Measurements from ENCODE around the gene FCER1A. TPM values are rescaled to one million over a fixed set of nuclear protein-coding genes. Genes with fewer than 3 reads are reported as not detected.

The FCER1A gene
- not detected for total RNA-seq

GRCh38 chr1:159302095-159302494, at the start of gene FCER1A:
Gene FCER1A (plus strand): TSS chr1:159302336. CDS start chr1:159302365, 29 bp downstream.
- peaks cover 4% of the 10 kb centered on the region for H3K27me3 Mint-ChIP-seq (ENCODE audit: low read depth)
- no peak within 1 kb of the TSS for H3K4me3 Mint-ChIP-seq
- POLR2A ChIA-PET: no interaction called here
- H3K9me3 Mint-ChIP-seq (ENCODE audit: insufficient read depth): no peaks in the 10 kb centered on the region
- no peaks in the 10 kb centered on the region for H3K36me3 Mint-ChIP-seq (ENCODE audit: low read depth)
- no peak within 1 kb of the TSS for H3K27ac Mint-ChIP-seq
- CTCF ChIA-PET: no interaction called here
- DNase-seq (no peak), ATAC-seq (no peak)
- H3K4me1 Mint-ChIP-seq (ENCODE audit: low read depth): no peaks in the 10 kb centered on the region

GRCh38 chr1:159261311-159261710, 40.8 kb upstream of the FCER1A start:
- peaks cover 10% of the 10 kb centered on the region for H3K27me3 Mint-ChIP-seq (ENCODE audit: low read depth)
- ATAC-seq (no peak), DNase-seq (no peak)
- no peak overlapping the region for H3K4me3 Mint-ChIP-seq
- no peaks in the 10 kb centered on the region for H3K9me3 Mint-ChIP-seq (ENCODE audit: insufficient read depth)
- peaks cover 1% of the 10 kb centered on the region for H3K36me3 Mint-ChIP-seq (ENCODE audit: low read depth)
- peaks cover 2% of the 10 kb centered on the region for H3K4me1 Mint-ChIP-seq (ENCODE audit: low read depth)
- H3K27ac Mint-ChIP-seq: no peak overlapping the region
- ChIA-PET CTCF (no interaction called here), POLR2A (no interaction called here)

DNA sequence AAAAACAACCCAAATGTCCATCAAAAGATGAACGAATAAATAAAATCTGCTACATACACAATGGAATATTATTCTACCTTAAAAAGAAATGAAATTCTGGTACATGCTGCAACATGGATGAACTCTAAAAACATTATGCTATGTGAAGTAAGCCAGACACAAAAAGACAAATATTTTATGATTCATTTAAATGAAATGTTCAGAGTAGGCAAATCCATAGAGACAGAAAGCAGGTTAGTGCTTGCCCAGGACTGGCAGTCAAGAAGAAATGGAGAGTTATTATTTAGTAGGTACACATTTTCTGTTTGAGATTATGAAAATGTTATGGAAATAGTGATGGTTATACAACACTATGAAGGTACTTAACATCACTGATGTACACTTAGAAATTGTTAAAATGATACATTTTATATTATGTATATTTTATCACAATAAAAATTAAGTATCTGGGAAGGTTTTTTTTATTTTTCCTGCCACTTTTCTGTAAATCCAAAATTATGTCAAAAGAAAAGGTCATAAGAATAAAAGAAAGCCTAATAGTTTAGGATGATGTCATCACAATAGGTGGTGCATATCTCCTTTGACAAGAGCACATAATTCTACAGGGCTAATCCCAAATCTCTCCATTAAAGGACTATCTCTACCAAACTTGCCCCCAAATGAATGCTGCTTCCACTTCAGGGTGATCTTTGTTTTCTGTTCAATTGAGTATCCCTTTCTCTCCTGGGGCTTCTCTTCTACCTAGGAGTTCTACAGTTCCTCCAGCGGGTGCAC, 40.2 kb upstream of the FCER1A start:
- H3K4me1 Mint-ChIP-seq (ENCODE audit: low read depth): peaks cover 8% of the 10 kb centered on the region
- H3K9me3 Mint-ChIP-seq (ENCODE audit: insufficient read depth): no peaks in the 10 kb centered on the region

GRCh38 chr1:159266832-159267231, 35.3 kb upstream of the FCER1A start:
- ATAC-seq: no peak
- POLR2A ChIA-PET: no interaction called here
- peaks cover 9% of the 10 kb centered on the region for H3K4me1 Mint-ChIP-seq (ENCODE audit: low read depth)

More for the DNA sequence above, 40.2 kb upstream of the FCER1A start:
- ChIA-PET POLR2A (no interaction called here), CTCF (no interaction called here)
- DNase-seq: no peak
- Mint-ChIP-seq H3K27ac (no peak overlapping the region), H3K27me3 (ENCODE audit: low read depth) (peaks cover 10% of the 10 kb centered on the region), H3K36me3 (ENCODE audit: low read depth) (peaks cover 2% of the 10 kb centered on the region), H3K4me3 (no peak overlapping the region)
- no peak for ATAC-seq

DNA sequence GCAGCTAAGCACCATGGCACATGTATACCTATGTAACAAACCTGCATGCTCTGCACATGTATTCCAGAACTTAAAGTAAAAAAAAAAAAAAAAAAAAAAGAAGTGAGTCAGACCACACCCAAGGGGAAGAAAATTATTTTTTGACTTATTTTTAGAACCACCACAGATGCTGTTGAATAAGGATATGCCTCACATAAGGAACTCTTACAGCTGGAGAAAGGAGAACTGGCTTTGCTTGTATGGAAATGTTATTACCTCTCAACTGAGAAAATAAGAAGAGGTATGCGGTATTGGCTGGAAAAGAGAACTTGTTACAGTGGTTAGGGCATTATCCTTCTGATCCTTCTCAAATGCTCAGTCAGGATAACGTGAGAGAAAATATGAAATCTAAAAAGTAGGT, 27.5 kb upstream of the FCER1A start:
- POLR2A ChIA-PET: no interaction called here
- Mint-ChIP-seq H3K27me3 (ENCODE audit: low read depth) (no peaks in the 10 kb centered on the region), H3K4me3 (no peak overlapping the region), H3K36me3 (ENCODE audit: low read depth) (no peaks in the 10 kb centered on the region), H3K9me3 (ENCODE audit: insufficient read depth) (no peaks in the 10 kb centered on the region), H3K27ac (no peak overlapping the region), H3K4me1 (ENCODE audit: low read depth) (no peaks in the 10 kb centered on the region)
- ATAC-seq (no peak), DNase-seq (no peak)
- CTCF ChIA-PET: no interaction called here

More at GRCh38 chr1:159266832-159267231, 35.3 kb upstream of the FCER1A start:
- no peak overlapping the region for H3K4me3 Mint-ChIP-seq
- DNase-seq: no peak
- no peaks in the 10 kb centered on the region for H3K9me3 Mint-ChIP-seq (ENCODE audit: insufficient read depth)
- H3K27ac Mint-ChIP-seq: no peak overlapping the region
- CTCF ChIA-PET: no interaction called here
- H3K27me3 Mint-ChIP-seq (ENCODE audit: low read depth): peaks cover 10% of the 10 kb centered on the region
- H3K36me3 Mint-ChIP-seq (ENCODE audit: low read depth): peaks cover 2% of the 10 kb centered on the region

- no peak overlapping the region for H3K4me3 Mint-ChIP-seq
- ChIA-PET CTCF (no interaction called here), POLR2A (no interaction called here)
- H3K27ac Mint-ChIP-seq: no peak overlapping the region
- H3K27me3 Mint-ChIP-seq (ENCODE audit: low read depth): peaks cover 3% of the 10 kb centered on the region
- H3K9me3 Mint-ChIP-seq (ENCODE audit: insufficient read depth): no peaks in the 10 kb centered on the region
- no peaks in the 10 kb centered on the region for H3K4me1 Mint-ChIP-seq (ENCODE audit: low read depth)
- no peak for ATAC-seq
- DNase-seq: no peak
- H3K36me3 Mint-ChIP-seq (ENCODE audit: low read depth): no peaks in the 10 kb centered on the region
Measured at GRCh38 chr1:159275891-159276290, 26.2 kb upstream of the FCER1A start.

GRCh38 chr1:159279773-159280172, 22.4 kb upstream of the FCER1A start:
- Mint-ChIP-seq H3K36me3 (ENCODE audit: low read depth) (no peaks in the 10 kb centered on the region), H3K4me1 (ENCODE audit: low read depth) (no peaks in the 10 kb centered on the region), H3K4me3 (no peak overlapping the region), H3K27ac (no peak overlapping the region), H3K9me3 (ENCODE audit: insufficient read depth) (no peaks in the 10 kb centered on the region), H3K27me3 (ENCODE audit: low read depth) (peaks cover 3% of the 10 kb centered on the region)
- no peak for ATAC-seq
- ChIA-PET POLR2A (no interaction called here), CTCF (no interaction called here)
- DNase-seq: no peak

GRCh38 chr1:159282118-159282517, 20.0 kb upstream of the FCER1A start:
- H3K36me3 Mint-ChIP-seq (ENCODE audit: low read depth): no peaks in the 10 kb centered on the region
- DNase-seq (no peak), ATAC-seq (no peak)
- ChIA-PET POLR2A (no interaction called here), CTCF (no interaction called here)
- no peak overlapping the region for H3K27ac Mint-ChIP-seq
- H3K27me3 Mint-ChIP-seq (ENCODE audit: low read depth): peaks cover 3% of the 10 kb centered on the region
- no peaks in the 10 kb centered on the region for H3K4me1 Mint-ChIP-seq (ENCODE audit: low read depth)
- H3K4me3 Mint-ChIP-seq: no peak overlapping the region
- no peaks in the 10 kb centered on the region for H3K9me3 Mint-ChIP-seq (ENCODE audit: insufficient read depth)

GRCh38 chr1:159289060-159289459, 13.1 kb upstream of the FCER1A start:
- no peaks in the 10 kb centered on the region for H3K4me1 Mint-ChIP-seq (ENCODE audit: low read depth)

GRCh38 chr1:159291424-159291823, 10.7 kb upstream of the FCER1A start:
- no peak overlapping the region for H3K27ac Mint-ChIP-seq
- ChIA-PET CTCF (no interaction called here), POLR2A (no interaction called here)
- no peaks in the 10 kb centered on the region for H3K9me3 Mint-ChIP-seq (ENCODE audit: insufficient read depth)
- H3K36me3 Mint-ChIP-seq (ENCODE audit: low read depth): no peaks in the 10 kb centered on the region
- H3K27me3 Mint-ChIP-seq (ENCODE audit: low read depth): peaks cover 11% of the 10 kb centered on the region
- DNase-seq: no peak
- H3K4me1 Mint-ChIP-seq (ENCODE audit: low read depth): no peaks in the 10 kb centered on the region
- no peak overlapping the region for H3K4me3 Mint-ChIP-seq
- ATAC-seq: no peak

More at GRCh38 chr1:159289060-159289459, 13.1 kb upstream of the FCER1A start:
- CTCF ChIA-PET: no interaction called here
- H3K27me3 Mint-ChIP-seq (ENCODE audit: low read depth): peaks cover 11% of the 10 kb centered on the region
- POLR2A ChIA-PET: no interaction called here
- no peaks in the 10 kb centered on the region for H3K36me3 Mint-ChIP-seq (ENCODE audit: low read depth)
- DNase-seq (no peak), ATAC-seq (no peak)
- H3K9me3 Mint-ChIP-seq (ENCODE audit: insufficient read depth): no peaks in the 10 kb centered on the region
- no peak overlapping the region for H3K27ac Mint-ChIP-seq
- H3K4me3 Mint-ChIP-seq: no peak overlapping the region

- ChIA-PET CTCF (no interaction called here), POLR2A (no interaction called here)
- no peak for ATAC-seq
- Mint-ChIP-seq H3K4me1 (ENCODE audit: low read depth) (no peaks in the 10 kb centered on the region), H3K36me3 (ENCODE audit: low read depth) (no peaks in the 10 kb centered on the region), H3K4me3 (no peak overlapping the region), H3K27me3 (ENCODE audit: low read depth) (no peaks in the 10 kb centered on the region), H3K27ac (no peak overlapping the region), H3K9me3 (ENCODE audit: insufficient read depth) (no peaks in the 10 kb centered on the region)
- no peak for DNase-seq
Measured at GRCh38 chr1:159296706-159297375, 5.3 kb upstream of the FCER1A start.

DNA sequence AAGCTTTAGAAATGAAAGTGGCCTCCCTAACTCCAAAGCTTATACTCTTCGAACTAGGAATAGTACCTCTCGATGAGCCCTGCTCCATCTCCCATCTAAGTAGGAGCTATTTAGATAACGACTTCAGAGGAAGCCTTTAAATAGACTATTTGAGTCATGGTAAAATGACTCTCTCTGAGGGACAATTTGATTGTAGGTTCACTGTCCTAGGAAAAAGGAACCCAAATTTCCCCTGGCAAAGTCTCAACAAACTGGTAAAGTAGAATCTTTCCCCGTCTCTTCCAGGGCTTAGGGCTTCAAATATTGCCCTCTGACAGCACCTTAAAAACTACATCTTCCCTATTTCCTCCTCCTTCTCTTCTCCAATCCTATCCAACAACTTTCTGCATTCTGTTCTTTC, 2.0 kb upstream of the FCER1A start:
- Mint-ChIP-seq H3K36me3 (ENCODE audit: low read depth) (no peaks in the 10 kb centered on the region), H3K27me3 (ENCODE audit: low read depth) (peaks cover 2% of the 10 kb centered on the region), H3K27ac (no peak overlapping the region), H3K9me3 (ENCODE audit: insufficient read depth) (no peaks in the 10 kb centered on the region), H3K4me1 (ENCODE audit: low read depth) (no peaks in the 10 kb centered on the region), H3K4me3 (no peak overlapping the region)
- CTCF ChIA-PET: no interaction called here
- no peak for ATAC-seq
- POLR2A ChIA-PET: no interaction called here
- no peak for DNase-seq

Measured in activated CD8-positive, alpha-beta T cell treated with anti-CD3 and anti-CD28 coated beads, Interleukin-2, amount 10 ng/mL, durations not matched to agents 7 days and 5 days (primary cell).